Esophagus muscularis mucosa (tissue), 3 donors: ENCODE results near the gene AK4.

ENCODE experiments used
- CTCF ChIP-seq, 3 experiments: fragments of 200-600 bp in 2 of 3; fragments of 450-650 bp in 1 of 3; sonication (generic) in 2 of 3; IDR thresholded peaks; one replicate each; pipeline ENCODE4 v1.5.1; 2017 to 2019; ENCODE audit warnings: antibody characterized with exemption in 3 of 3, mild to moderate bottlenecking in 2 of 3, moderate library complexity in 1 of 3
- POLR2AphosphoS5 ChIP-seq, 2 donors: sonication (generic); formaldehyde crosslinking; IDR thresholded peaks; one replicate each; pipeline ENCODE4 v1.6.1; 2017; ENCODE audit warnings: antibody characterized with exemption in 2 of 2

DNA sequence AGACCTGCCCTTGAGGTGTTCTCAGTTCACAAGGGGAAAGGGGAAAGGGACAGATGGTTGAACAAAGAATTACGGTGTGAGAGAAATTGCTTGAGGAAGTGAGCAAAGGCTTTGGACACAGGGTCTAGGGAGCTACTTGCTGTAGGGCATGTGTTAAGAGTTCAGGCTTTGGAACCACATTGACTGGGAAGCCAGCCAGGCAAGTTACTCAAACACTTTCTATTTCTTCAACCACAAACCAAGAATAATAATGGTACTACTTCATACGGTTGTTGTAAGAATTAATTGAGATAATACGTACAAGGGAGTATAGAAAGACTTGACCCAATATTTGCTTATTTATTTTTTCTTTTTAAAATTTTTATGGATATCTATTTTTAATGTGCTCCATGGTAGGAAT is 26.6 kb downstream of the AK4 start:
- TF ChIP-seq CTCF (IDR thresholded peaks at IDR 0.05) (no peak), POLR2AphosphoS5 (IDR thresholded peaks at IDR 0.05) (peak in 1 of 2 donors; percentile 4)
